GM12872 (cell line): Measurements from ENCODE around the gene CLK2.

Experiments used
- TF ChIP-seq, protein P1 (sequence below): IDR thresholded peaks from 3 replicates; pipeline ENCODE4 v1.5.1; 2011; ENCODE audit warnings: low read depth, mild to moderate bottlenecking, low read length, moderate library complexity; ENCODE audit not compliant: insufficient read depth

The CLK2 gene

GRCh38 chr1:155304558-155305063 lies 31.3 kb upstream of the CLK2 start:
- TF ChIP-seq, protein P1, sequence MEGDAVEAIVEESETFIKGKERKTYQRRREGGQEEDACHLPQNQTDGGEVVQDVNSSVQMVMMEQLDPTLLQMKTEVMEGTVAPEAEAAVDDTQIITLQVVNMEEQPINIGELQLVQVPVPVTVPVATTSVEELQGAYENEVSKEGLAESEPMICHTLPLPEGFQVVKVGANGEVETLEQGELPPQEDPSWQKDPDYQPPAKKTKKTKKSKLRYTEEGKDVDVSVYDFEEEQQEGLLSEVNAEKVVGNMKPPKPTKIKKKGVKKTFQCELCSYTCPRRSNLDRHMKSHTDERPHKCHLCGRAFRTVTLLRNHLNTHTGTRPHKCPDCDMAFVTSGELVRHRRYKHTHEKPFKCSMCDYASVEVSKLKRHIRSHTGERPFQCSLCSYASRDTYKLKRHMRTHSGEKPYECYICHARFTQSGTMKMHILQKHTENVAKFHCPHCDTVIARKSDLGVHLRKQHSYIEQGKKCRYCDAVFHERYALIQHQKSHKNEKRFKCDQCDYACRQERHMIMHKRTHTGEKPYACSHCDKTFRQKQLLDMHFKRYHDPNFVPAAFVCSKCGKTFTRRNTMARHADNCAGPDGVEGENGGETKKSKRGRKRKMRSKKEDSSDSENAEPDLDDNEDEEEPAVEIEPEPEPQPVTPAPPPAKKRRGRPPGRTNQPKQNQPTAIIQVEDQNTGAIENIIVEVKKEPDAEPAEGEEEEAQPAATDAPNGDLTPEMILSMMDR, result no peak

DNA sequence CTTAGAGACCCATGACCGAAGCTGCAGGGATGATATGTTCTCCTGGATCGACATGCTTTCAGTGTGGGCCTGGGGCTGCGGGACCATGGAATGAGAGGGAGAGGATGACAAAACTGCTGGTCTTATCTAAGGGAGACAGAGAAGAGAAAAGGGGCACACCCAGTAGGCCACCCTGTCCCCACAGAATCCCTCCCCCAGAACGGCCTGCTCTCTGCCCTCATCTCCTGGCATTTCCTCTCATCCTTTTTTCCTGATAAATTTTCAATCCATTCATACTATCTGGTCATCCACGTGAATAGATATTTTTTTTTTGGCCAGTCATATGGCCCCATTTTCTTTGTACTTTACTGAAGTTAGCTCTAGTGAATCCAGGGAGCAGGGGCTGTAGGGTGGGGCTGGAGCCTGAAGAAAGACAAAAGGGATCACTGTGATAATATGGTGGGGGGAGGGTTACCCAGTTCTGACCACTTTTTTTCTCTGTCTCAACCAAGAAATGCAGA lies 28.1 kb upstream of the CLK2 start, which contains the start of gene PKLR:
TSS of gene PKLR (minus strand) at position 97 of the 500 bp plus-strand sequence. CDS start at position 54, 43 bp downstream.
- TF ChIP-seq, protein P1, result no peak

DNA sequence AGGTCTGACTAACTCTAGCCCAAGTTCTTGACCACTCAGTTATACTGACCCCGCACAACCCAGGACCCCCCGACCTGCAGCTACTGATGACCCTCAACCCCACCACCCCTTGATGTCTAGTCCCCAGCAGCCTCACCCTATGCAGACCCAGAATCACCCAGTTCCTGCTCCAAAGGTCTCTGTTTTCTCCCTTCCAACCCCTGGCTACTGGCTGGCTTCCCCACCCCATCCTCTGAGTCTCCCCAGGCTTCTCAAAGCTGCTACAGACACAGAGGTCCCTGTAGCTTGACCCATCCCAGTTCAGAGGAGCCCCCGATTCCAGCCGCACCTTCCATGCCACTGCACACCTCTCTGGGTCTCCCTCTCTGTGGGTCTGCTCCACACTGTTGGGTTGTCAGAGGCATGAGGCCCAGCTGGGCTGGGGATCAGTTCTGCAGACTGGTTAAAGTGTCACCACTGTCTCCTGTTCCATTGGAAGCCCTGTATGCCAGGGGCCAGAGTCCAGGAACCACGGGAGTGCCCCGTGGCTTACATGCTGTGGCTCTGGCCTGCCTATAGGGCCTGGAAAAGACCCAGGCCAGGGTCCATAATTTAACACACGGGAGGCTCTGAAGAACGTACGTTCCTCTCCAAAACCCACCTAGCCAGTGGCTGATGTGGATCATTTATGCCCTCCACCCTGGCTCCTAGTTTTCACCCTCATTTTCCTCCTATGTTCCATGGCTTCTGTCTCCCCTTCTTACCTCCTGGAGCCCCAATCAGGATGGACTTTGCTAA lies 27.4 kb upstream of the CLK2 start:
- TF ChIP-seq, protein P1, result no peak

GRCh38 chr1:155300024-155300423 lies 26.7 kb upstream of the CLK2 start:
- TF ChIP-seq, protein P1, result no peak

DNA sequence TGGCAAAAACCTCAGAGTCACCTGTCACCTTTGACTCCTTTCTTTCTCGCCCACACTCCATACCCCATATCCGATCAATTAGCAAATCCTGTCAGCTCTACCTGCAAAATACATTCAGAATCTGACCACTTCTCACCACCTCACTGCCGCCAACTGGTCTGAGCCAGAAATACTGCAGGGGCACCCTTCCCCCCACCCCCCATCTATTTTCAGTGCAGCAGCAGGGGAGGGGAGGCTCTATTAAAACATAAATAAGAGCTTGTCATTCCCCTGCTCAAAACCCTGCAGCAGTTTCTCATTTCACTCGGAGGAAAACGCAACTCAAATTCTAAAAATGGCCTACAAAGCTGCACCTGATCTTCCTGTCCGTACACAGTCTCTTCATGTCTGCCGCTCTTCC lies 24.1 kb upstream of the CLK2 start:
- TF ChIP-seq, protein P1, result no peak

- TF ChIP-seq, protein P1, result no peak
These were observed 23.4 kb upstream of the CLK2 start for GRCh38 chr1:155296661-155297060.

- TF ChIP-seq, protein P1, result no peak
These were observed 22.6 kb upstream of the CLK2 start for GRCh38 chr1:155295942-155296267.
